Cardiac muscle cell (in vitro differentiated cells and primary cell): ENCODE data around the gene MCTP1. TPM values are rescaled to one million over a fixed set of nuclear protein-coding genes. Genes with fewer than 3 reads are reported as not detected.

Experiments used
- DNase-seq, 2 donors: peaks; one replicate each; pipeline versions ENCODE4 v3.0.0 to v3.0.0-alpha.2; 2010 to 2017; ENCODE audit warnings: low read depth in 1 of 2, low spot score in 1 of 2
- H3K27ac ChIP-seq: fragments of 200-600 bp; sonication (generic); 2 replicates; pipeline ENCODE4 v1.5.1; 2016
- H3K27me3 ChIP-seq: fragments of 200-600 bp; sonication (generic); 2 replicates; pipeline ENCODE4 v1.6.0; 2016; ENCODE audit warnings: control low read depth
- H3K36me3 ChIP-seq: fragments of 200-600 bp; sonication (generic); 2 replicates; pipeline ENCODE4 v1.5.1; 2016; ENCODE audit warnings: control low read depth
- H3K4me1 ChIP-seq: fragments of 200-600 bp; sonication (generic); 2 replicates; pipeline ENCODE4 v1.8.1; 2017; ENCODE audit warnings: low read depth, mild to moderate bottlenecking, mixed run types
- H3K4me3 ChIP-seq: fragments of 200-600 bp; sonication (generic); 2 replicates; pipeline ENCODE4 v1.5.1; 2016; ENCODE audit warnings: mild to moderate bottlenecking
- H3K9me3 ChIP-seq: fragments of 200-600 bp; sonication (generic); 2 replicates; pipeline ENCODE4 v1.5.1; 2017; ENCODE audit warnings: low read depth, mild to moderate bottlenecking, control low read depth
- CTCF ChIP-seq: IDR thresholded peaks from 2 replicates; pipeline ENCODE4 v1.5.1; 2012; ENCODE audit warnings: low read depth, mild to moderate bottlenecking, low read length
- polyA plus RNA-seq: library from polyadenylated mRNA; unstranded; fragments of >200 nt; fragmentation: Nextera tagmentation; extraction: Ambion mirVana; gene quantifications from 2 replicates; pipeline ENCODE4 v1.2.1, GENCODE V29; 2016
- total RNA-seq: library from RNA; depleted of rRNA; stranded (reverse); fragments of >200 nt; gene quantifications from 2 replicates; pipeline ENCODE4 v1.2.3, GENCODE V29; 2016

The MCTP1 gene
- total and polyA plus RNA-seq, 2 experiments from 2014 or later: 1.4 TPM; not detected in 1

- no peaks in the 10 kb centered on the region for H3K9me3 ChIP-seq
- no peak overlapping the region for H3K27ac ChIP-seq
- H3K27me3 ChIP-seq: no peaks in the 10 kb centered on the region
- no peak overlapping the region for H3K4me3 ChIP-seq
- TF ChIP-seq CTCF: no peak
- no peak for DNase-seq
- H3K4me1 ChIP-seq: no peaks in the 10 kb centered on the region
- H3K36me3 ChIP-seq: no peaks in the 10 kb centered on the region
These were observed 100.0 kb downstream of the MCTP1 start for GRCh38 chr5:95184924-95185323.

- no peak overlapping the region for H3K27ac ChIP-seq
- no peak for TF ChIP-seq CTCF
- DNase-seq: no peak
- H3K4me3 ChIP-seq: no peak overlapping the region
- no peaks in the 10 kb centered on the region for H3K9me3 ChIP-seq
- H3K36me3 ChIP-seq: no peaks in the 10 kb centered on the region
- H3K27me3 ChIP-seq: no peaks in the 10 kb centered on the region
- H3K4me1 ChIP-seq: no peaks in the 10 kb centered on the region
These were observed 103.2 kb downstream of the MCTP1 start for GRCh38 chr5:95181644-95182043.

- no peaks in the 10 kb centered on the region for H3K36me3 ChIP-seq
- no peaks in the 10 kb centered on the region for H3K4me1 ChIP-seq
- no peaks in the 10 kb centered on the region for H3K9me3 ChIP-seq
- DNase-seq: peak in 1 of 2 donors; percentile 15
- no peak for TF ChIP-seq CTCF
- H3K4me3 ChIP-seq: no peak overlapping the region
- H3K27ac ChIP-seq: no peak overlapping the region
- no peaks in the 10 kb centered on the region for H3K27me3 ChIP-seq
These were observed 106.7 kb downstream of the MCTP1 start for GRCh38 chr5:95178046-95178651.

- Histone ChIP-seq H3K4me3 (no peak overlapping the region), H3K36me3 (no peaks in the 10 kb centered on the region), H3K27ac (no peak overlapping the region), H3K27me3 (no peaks in the 10 kb centered on the region), H3K4me1 (no peaks in the 10 kb centered on the region), H3K9me3 (no peaks in the 10 kb centered on the region)
- TF ChIP-seq CTCF: no peak
- no peak for DNase-seq
These were observed 107.4 kb downstream of the MCTP1 start for GRCh38 chr5:95177456-95177855.

DNA sequence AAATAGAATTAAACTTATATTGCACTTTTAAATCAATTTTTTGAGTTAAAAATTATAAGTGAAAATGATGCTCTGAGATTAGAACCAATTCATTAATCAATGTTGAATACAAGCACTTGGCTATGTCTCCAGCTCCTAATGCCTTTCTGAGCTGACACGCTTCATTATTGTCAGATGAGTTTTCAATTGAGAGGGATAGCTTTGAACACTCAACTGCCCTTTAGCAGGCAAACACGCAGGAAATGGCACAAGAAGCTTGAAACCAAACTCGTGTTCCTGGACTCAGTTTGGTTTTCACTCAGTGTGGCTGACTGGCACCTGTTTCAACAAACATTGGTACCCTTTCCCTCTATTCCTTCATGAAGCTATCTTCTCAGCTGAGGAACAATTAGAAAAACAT is 109.8 kb downstream of the MCTP1 start:
- TF ChIP-seq CTCF: no peak
- no peak overlapping the region for H3K27ac ChIP-seq
- no peaks in the 10 kb centered on the region for H3K4me1 ChIP-seq

DNA sequence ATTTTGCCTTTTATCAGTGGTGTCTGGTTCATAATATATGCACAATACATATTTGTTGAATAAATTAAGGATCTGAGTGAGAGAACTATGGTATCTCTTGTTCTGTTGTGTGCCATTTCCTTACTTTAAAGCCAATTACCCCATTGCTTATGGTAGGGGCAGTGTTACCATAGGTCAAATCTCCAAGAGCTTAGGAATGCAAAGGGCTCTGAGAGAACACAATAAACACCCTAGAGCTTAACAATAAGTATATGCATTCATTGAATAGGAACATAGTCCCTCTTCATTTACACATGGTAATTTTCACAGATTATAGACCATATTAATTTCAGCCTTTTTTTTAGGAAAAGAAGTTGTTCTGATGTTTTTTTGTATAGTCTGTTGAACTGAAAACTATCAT is 112.2 kb downstream of the MCTP1 start:
- DNase-seq: no peak
- H3K9me3 ChIP-seq: no peaks in the 10 kb centered on the region
- no peak overlapping the region for H3K4me3 ChIP-seq

More for the DNA sequence above, 109.8 kb downstream of the MCTP1 start:
- Histone ChIP-seq H3K36me3 (no peaks in the 10 kb centered on the region), H3K27me3 (no peaks in the 10 kb centered on the region), H3K4me3 (no peak overlapping the region), H3K9me3 (no peaks in the 10 kb centered on the region)
- DNase-seq: no peak

More for the DNA sequence above, 112.2 kb downstream of the MCTP1 start:
- H3K4me1 ChIP-seq: no peaks in the 10 kb centered on the region
- H3K27me3 ChIP-seq: no peaks in the 10 kb centered on the region
- TF ChIP-seq CTCF: no peak
- H3K27ac ChIP-seq: no peak overlapping the region
- H3K36me3 ChIP-seq: no peaks in the 10 kb centered on the region
